ENCODE results near the gene ARL8B. TPM values are rescaled to one million over a fixed set of nuclear protein-coding genes. Genes with fewer than 3 reads are reported as not detected.
"Not testable (repeated sequence)": the region's sequence is repeated elsewhere in the genome, so short reads cannot be mapped to it uniquely, and the experiment has no call there.

Gene ARL8B
- total RNA-seq, result 90.6 TPM
- long read RNA-seq, transcript ARL8B-201 (7 exons, 3,005 nt), result major isoform, 175 of 192 reads
- long read RNA-seq, partial matches to known transcripts, result 3 of 192 reads
- long read RNA-seq, other reads (novel, unspliced or antisense), result 12 of 192 reads

DNA sequence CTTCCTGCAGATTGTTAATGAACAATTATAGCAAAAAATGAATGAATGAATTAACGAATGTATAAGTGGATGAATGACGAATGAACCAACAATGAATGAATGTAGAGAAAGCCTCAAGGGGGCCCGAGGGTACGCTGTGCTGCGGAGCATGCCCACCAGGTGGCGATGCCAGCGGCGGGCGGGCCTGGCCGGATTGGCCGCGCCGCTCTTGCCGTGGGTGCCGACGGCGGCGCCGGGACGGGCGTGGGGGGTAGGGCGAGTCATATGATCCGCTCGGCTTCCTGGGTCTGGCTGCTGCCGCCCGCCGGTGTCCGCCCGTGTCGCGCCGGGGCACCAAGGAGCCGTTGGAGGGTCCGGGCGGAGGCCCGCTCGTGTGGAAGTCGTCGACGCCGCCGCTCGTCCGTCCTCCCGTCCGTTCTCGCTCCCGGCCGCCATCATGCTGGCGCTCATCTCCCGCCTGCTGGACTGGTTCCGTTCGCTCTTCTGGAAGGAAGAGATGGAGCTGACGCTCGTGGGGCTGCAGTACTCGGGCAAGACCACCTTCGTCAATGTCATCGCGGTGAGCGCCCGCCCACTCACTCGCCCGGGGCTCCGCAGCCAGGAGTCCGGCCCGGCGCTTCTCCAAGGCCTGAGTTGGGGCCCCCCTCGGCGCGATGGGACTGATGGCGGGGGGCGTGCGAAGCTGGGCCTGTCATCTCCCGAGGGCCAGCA lies at the start of gene ARL8B:
TSS of gene ARL8B (plus strand) at position 263 of the 711 bp plus-strand sequence. CDS start at position 437, 174 bp downstream.
- ATAC-seq (peak; percentile 98 to 99), DNase-seq (peak; percentile 95)
- Histone ChIP-seq H3K36me3 (peaks cover 4% of the 10 kb centered on the region), H3K27me3 (ENCODE audit: low read depth) (no peaks in the 10 kb centered on the region), H3K27ac (peak within 1 kb of the TSS; percentile 97), H3K9me3 (no peaks in the 10 kb centered on the region), H3K4me1 (peaks cover 46% of the 10 kb centered on the region), H3K4me3 (peak within 1 kb of the TSS; percentile 100)
- intact Hi-C loops (cut with DNase I), result no loop called here
- TF ChIP-seq, protein P1, sequence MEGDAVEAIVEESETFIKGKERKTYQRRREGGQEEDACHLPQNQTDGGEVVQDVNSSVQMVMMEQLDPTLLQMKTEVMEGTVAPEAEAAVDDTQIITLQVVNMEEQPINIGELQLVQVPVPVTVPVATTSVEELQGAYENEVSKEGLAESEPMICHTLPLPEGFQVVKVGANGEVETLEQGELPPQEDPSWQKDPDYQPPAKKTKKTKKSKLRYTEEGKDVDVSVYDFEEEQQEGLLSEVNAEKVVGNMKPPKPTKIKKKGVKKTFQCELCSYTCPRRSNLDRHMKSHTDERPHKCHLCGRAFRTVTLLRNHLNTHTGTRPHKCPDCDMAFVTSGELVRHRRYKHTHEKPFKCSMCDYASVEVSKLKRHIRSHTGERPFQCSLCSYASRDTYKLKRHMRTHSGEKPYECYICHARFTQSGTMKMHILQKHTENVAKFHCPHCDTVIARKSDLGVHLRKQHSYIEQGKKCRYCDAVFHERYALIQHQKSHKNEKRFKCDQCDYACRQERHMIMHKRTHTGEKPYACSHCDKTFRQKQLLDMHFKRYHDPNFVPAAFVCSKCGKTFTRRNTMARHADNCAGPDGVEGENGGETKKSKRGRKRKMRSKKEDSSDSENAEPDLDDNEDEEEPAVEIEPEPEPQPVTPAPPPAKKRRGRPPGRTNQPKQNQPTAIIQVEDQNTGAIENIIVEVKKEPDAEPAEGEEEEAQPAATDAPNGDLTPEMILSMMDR (IDR thresholded peaks at IDR 0.05), result peak; percentile 97

DNA sequence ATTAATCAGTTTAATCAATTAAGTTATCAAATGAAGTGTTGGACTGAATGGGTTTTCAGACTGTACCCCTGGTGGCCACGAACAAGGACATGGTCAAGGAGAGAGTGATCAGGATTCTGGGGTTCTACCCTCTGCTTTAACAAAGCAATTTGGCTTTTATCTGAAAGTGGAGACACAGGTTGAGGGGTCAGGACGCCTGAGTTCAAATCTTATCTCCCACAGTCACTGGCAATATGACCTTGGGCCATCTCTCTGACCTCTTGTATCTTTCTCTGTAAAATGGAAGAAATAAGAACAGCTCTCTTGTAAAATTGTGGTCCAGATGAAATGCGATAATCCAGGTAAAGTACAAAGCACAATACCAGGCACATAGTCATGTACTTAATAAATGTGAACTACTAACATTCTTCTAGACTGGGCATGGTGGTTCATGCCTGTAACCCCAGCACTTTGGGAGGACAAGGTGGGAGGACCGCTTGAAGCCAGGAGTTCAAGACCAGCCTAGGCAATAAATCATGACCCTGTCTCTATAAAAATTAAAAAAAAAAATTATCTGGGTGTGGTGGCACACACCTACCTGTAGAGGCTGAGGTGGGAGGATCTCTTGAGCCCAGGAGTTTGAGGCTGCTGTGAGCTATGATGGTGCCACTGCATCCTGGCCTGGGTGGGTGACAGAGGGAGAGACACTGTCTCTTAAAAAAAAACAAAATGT lies 48.6 kb upstream of the ARL8B start:
- intact Hi-C loops (cut with DNase I), result no loop called here
- Histone ChIP-seq H3K4me1 (no peaks in the 10 kb centered on the region), H3K36me3 (no peaks in the 10 kb centered on the region), H3K27ac (no peak overlapping the region), H3K4me3 (no peak overlapping the region), H3K27me3 (ENCODE audit: low read depth) (no peaks in the 10 kb centered on the region), H3K9me3 (no peaks in the 10 kb centered on the region)
- ATAC-seq (no peak), DNase-seq (no peak)
- TF ChIP-seq, protein P1 (IDR thresholded peaks at IDR 0.05), result no peak

DNA sequence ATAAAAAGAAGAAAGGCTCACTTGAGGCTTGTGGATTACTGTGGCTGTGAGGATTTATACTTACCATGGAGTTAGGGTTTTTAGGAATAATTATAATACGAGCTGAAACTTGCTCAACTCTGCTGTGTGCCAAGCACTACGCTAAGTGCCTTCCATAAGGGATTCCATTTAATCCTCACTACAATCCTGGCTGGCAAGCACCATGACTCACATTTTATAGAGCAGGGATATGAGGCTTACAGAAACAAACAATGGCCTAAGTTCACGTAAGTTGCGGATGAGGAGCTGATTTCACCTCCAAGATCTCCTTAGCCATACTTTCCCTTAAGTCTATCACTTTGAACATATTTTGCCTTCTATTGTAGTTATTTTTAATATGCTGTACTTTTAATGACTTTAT lies 43.9 kb upstream of the ARL8B start:
- TF ChIP-seq, protein P1 (IDR thresholded peaks at IDR 0.05), result no peak
- DNase-seq, result no peak
- H3K36me3 ChIP-seq, result no peaks in the 10 kb centered on the region
- no peaks in the 10 kb centered on the region for H3K27me3 ChIP-seq (ENCODE audit: low read depth)
- intact Hi-C loops (cut with DNase I), result no loop called here
- H3K4me3 ChIP-seq, result no peak overlapping the region
- no peaks in the 10 kb centered on the region for H3K4me1 ChIP-seq
- no peak overlapping the region for H3K27ac ChIP-seq
- peak in 1 of 2 donors; percentile 67 for ATAC-seq
- H3K9me3 ChIP-seq, result no peaks in the 10 kb centered on the region

DNA sequence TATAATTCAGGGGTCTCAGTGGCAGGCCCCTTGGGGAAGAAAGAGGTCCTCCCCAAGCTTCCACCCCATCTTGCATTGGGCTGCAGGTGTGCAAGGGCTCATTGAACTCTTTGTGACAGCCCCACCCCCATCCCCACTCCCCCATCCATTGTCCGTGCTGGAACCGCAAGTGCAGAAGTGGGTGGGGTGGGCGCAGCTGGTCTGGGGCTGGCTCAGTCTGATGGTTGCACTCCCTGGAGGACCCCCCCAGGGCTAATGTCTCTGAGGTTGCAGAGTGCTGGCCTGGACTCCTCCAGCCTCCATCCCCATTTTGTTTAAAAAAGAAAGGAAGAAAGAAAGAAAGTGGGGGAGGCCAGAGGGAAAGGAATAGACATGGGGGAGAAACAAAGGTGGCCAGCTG lies 42.3 kb upstream of the ARL8B start:
- no peaks in the 10 kb centered on the region for H3K36me3 ChIP-seq
- TF ChIP-seq, protein P1 (IDR thresholded peaks at IDR 0.05), result no peak
- no peaks in the 10 kb centered on the region for H3K9me3 ChIP-seq
- H3K4me1 ChIP-seq, result no peaks in the 10 kb centered on the region
- DNase-seq (no peak), ATAC-seq (no peak)
- intact Hi-C loops (cut with DNase I), result no loop called here
- H3K27me3 ChIP-seq (ENCODE audit: low read depth), result no peaks in the 10 kb centered on the region
- H3K4me3 ChIP-seq, result no peak overlapping the region
- no peak overlapping the region for H3K27ac ChIP-seq

DNA sequence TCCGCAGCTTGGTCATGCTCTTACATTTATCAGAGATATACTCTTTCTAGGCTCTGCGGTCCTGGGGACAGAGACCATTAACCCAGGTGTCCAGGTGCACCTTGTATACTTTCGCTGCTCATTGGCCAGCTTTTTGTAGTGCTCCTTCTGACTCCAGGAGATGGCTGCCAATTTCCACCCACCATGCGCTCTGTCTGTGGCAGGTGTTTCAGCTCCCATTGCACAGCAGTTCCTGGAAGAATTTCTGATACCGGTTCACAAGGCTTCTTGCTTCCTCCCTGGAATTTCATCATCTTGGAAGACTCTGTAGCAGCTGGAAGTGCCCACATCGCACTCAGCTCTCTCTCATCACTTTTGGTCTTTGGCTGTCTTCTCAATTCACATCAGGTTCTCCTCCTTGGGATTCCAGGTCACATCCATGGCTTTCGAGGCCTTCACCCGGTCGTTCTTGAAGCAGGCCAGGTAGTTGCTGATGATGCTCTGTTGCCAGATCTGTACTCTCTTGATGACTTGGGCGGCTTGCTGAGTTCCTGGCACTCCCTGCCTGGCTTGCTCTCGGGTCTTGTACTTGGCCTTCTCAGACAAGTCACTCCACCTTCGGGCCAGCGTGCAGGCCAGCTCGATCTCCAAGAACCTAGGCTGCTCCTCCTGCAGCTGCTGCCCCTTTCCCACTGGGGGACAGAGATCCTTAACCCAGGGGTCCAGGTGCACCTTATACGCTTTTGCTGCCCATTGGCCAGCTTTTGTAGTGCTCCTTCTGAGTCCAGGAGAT lies 41.1 kb upstream of the ARL8B start:
- Histone ChIP-seq H3K4me3 (no peak overlapping the region), H3K27ac (no peak overlapping the region), H3K4me1 (no peaks in the 10 kb centered on the region), H3K36me3 (no peaks in the 10 kb centered on the region), H3K27me3 (ENCODE audit: low read depth) (no peaks in the 10 kb centered on the region), H3K9me3 (no peaks in the 10 kb centered on the region)
- intact Hi-C loops (cut with DNase I), result no loop called here
- ATAC-seq (peak; percentile 5 to 37), DNase-seq (no peak)
- TF ChIP-seq, protein P1 (IDR thresholded peaks at IDR 0.05), result no peak

DNA sequence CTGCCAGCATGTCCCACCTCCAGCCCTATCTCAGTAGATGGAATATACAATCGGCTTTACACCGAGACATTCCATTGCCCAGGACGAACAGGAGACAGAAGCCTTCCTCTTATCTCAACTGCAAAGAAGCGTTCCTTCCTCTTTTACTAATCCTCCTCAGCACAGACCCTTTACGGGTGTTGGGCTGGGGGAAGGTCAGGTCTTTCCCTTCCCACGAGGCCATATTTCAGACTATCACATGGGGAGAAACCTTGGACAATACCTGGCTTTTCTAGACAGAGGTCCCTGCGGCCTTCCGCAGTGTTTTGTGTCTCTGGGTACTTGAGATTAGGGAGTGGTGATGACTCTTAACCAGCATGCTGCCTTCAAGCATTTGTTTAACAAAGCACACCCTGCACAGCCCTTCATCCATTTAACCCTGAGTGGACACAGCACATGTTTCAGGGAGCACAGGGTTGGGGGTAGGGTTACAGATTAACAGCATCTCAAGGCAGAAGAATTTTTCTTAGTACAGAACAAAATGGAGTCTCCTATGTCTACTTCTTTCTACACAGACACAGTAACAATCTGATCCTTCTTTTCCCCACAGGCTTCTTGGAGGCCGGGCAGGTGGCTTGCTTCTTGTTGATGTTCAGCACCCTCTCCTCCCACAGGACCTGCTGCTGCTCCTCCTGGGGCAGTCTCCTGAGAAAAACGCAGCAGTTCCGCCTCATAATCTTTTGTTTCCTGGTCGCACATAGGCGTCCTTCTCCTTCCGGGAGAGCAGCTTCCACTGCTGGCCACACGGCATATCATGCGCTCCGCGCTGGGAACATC lies 39.9 kb upstream of the ARL8B start:
- H3K4me3 ChIP-seq; intact Hi-C loops (cut with DNase I); H3K9me3 ChIP-seq; DNase-seq; H3K36me3 ChIP-seq; H3K4me1 ChIP-seq; H3K27ac ChIP-seq; H3K27me3 ChIP-seq (ENCODE audit: low read depth): not testable (repeated sequence)
- ATAC-seq, result peak in 1 of 2 donors; percentile 51
